Fibroblast of lung (primary cell): ENCODE measurements around the gene CTDSP2.

ENCODE experiments used
- CTCF ChIP-seq, 2 donors: IDR thresholded peaks in 1 of 2; conservative IDR thresholded peaks in 1 of 2; 1 replicate in 1 of 2; 2 replicates in 1 of 2; pipeline ENCODE4 v1.5.1; 2011 to 2012; ENCODE audit warnings: low read length in 2 of 2, control low read depth in 1 of 2, inconsistent platforms in 1 of 2, low read depth in 1 of 2, mild to moderate bottlenecking in 1 of 2
- EZH2 ChIP-seq: IDR thresholded peaks from 2 replicates; pipeline ENCODE4 v1.5.1; 2012; ENCODE audit warnings: low read length, control low read depth, mild to moderate bottlenecking; ENCODE audit errors: missing control alignments

- TF ChIP-seq CTCF (conservative IDR thresholded peaks at IDR 0.05 in 1 of 2, IDR thresholded peaks at IDR 0.05 in 1 of 2; ENCODE audit: low read depth in 1 of 2, low read length in 2 of 2) = no peak
- no peak for TF ChIP-seq EZH2
Observed at GRCh38 chr12:57886542-57886941, 40.0 kb upstream of the CTDSP2 start.
